A549 (cell line): ENCODE measurements around the gene CABP7. TPM values are rescaled to one million over a fixed set of nuclear protein-coding genes. Genes with fewer than 3 reads are reported as not detected.

Source experiments
- ATAC-seq, 2 experiments: fragments of 200-7000 bp in 1 of 2; fragments of >200 bp in 1 of 2; cut with Nextera tagmentation in 1 of 2; cut with Tn5 transposase in 1 of 2; 3 replicates each; pipeline versions ENCODE4 v1.8.0 to v1.9.1; 2018 to 2020; ENCODE audit warnings: mild to moderate bottlenecking in 1 of 2, moderate library complexity in 1 of 2
- CTCF ChIA-PET: fragments of 300-600 bp; sonication (Branson Sonifier 250); formaldehyde crosslinking; extraction: SDS; loops from one replicate; lab custom pipeline; 2021; ENCODE audit warnings: antibody characterized with exemption, inconsistent platforms; lab: Yijun Ruan, JAX
- POLR2A ChIA-PET: fragments of 350-600 bp; formaldehyde crosslinking; extraction: SDS; loops from one replicate; lab custom pipeline; 2021; ENCODE audit warnings: antibody characterized with exemption, inconsistent platforms; lab: Yijun Ruan, JAX
- DNase-seq, 2 experiments: peaks; one replicate each; pipeline versions ENCODE4 v3.0.0 to v3.0.0-alpha.2; 2011 to 2016; ENCODE audit warnings: low read depth in 1 of 2, low spot score in 1 of 2
- FAIRE-seq: peaks from 2 replicates; lab custom pipeline; 2011; peaks lifted over from hg19 to GRCh38; lab: Jason Lieb, UNC
- H3K27ac ChIP-seq, 2 experiments: fragments of >200 bp; sonication (Bioruptor Twin); formaldehyde crosslinking; 3 replicates each; pipeline ENCODE4 v1.5.1; 2016 to 2017
- H3K4me1 ChIP-seq: fragments of >200 bp; sonication (Bioruptor Twin); formaldehyde crosslinking; 3 replicates; pipeline ENCODE4 v1.6.1; 2016
- H3K4me2 ChIP-seq: fragments of >200 bp; sonication (Bioruptor Twin); formaldehyde crosslinking; 3 replicates; pipeline ENCODE4 v1.6.1; 2016
- H3K4me3 ChIP-seq: fragments of >200 bp; sonication (Bioruptor Twin); formaldehyde crosslinking; 3 replicates; pipeline ENCODE4 v1.5.1; 2016
- H3K9me3 ChIP-seq: fragments of >200 bp; sonication (Bioruptor Twin); formaldehyde crosslinking; 3 replicates; pipeline ENCODE4 v1.6.1; 2016
- CTCF ChIP-seq: fragments of >200 bp; sonication (Bioruptor Twin); formaldehyde crosslinking; IDR thresholded peaks from 3 replicates; pipeline ENCODE4 v1.5.1; 2016
- FOSL2 ChIP-seq, 2 experiments: fragments of 450-650 bp in 1 of 2; fragments of >200 bp in 1 of 2; sonication (Bioruptor Twin) in 1 of 2; formaldehyde crosslinking; IDR thresholded peaks; 2 replicates each; pipeline versions ENCODE4 v1.5.0 to v1.6.1; 2016 to 2020; ENCODE audit warnings: mild to moderate bottlenecking in 1 of 2, moderate library complexity in 1 of 2
- HES2 ChIP-seq: fragments of >200 bp; sonication (Bioruptor Twin); formaldehyde crosslinking; IDR thresholded peaks from 2 replicates; pipeline ENCODE4 v1.6.1; 2016
- HEYL ChIP-seq: fragments of 250-450 bp; sonication (Bioruptor Pico); IDR thresholded peaks from 2 replicates; pipeline ENCODE4 v1.8.0; 2021; ENCODE audit warnings: mild to moderate bottlenecking, moderate library complexity
- JUN ChIP-seq, 2 experiments: fragments of >200 bp; sonication (Bioruptor Twin); formaldehyde crosslinking; IDR thresholded peaks; 2 replicates in 1 of 2; 3 replicates in 1 of 2; pipeline ENCODE4 v1.6.1; 2016 to 2017
- POLR2A ChIP-seq: IDR thresholded peaks from 2 replicates; pipeline ENCODE4 v1.6.1; 2012; ENCODE audit warnings: mild to moderate bottlenecking, low read length
- REST ChIP-seq: fragments of 200-600 bp; sonication (generic); IDR thresholded peaks from 2 replicates; pipeline ENCODE4 v1.6.1; 2016; ENCODE audit warnings: antibody characterized with exemption, mild to moderate bottlenecking, moderate library complexity
- ZFP36 ChIP-seq: fragments of 450-650 bp; IDR thresholded peaks from 2 replicates; pipeline ENCODE4 v1.6.1; 2014; ENCODE audit warnings: borderline replicate concordance; ENCODE audit not compliant: partially characterized antibody
- WGBS: methylation state at CpG from one replicate; pipeline ENCODE4 v1.1.6; 2017; ENCODE audit errors: missing lambda C conversion rate; 5-methylcytosine and 5-hydroxymethylcytosine counted together
- polyA plus RNA-seq, 4 experiments: library from polyadenylated mRNA; depleted of rRNA in 3 of 4; stranded (reverse); fragments of >200 nt; fragmentation: RNase III in 1 of 4; extraction: RNeasy Plus Mini Kit Qiagen cat#74134 plus additional on column Dnase treatment in 1 of 4; gene quantifications; 2 replicates in 3 of 4; 3 replicates in 1 of 4; pipeline ENCODE4 v1.2.3, GENCODE V29; 2011 to 2017
- TF ChIP-seq, protein P1 (sequence below): fragments of 450-650 bp; IDR thresholded peaks from 2 replicates; pipeline ENCODE4 v1.6.1; 2014; ENCODE audit warnings: antibody characterized with exemption

CABP7 gene
- polyA plus RNA-seq, 2 of the 4 experiments (the other 2 are of a cell fraction) = 0.05 to 0.15 TPM

- no peak for TF ChIP-seq REST
- TF ChIP-seq ZFP36 = no peak
- TF ChIP-seq, protein P1, sequence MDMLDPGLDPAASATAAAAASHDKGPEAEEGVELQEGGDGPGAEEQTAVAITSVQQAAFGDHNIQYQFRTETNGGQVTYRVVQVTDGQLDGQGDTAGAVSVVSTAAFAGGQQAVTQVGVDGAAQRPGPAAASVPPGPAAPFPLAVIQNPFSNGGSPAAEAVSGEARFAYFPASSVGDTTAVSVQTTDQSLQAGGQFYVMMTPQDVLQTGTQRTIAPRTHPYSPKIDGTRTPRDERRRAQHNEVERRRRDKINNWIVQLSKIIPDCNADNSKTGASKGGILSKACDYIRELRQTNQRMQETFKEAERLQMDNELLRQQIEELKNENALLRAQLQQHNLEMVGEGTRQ = no peak
- no peak for TF ChIP-seq CTCF
- TF ChIP-seq HEYL (CRISPR knock-in tag) = no peak
- TF ChIP-seq HES2 = no peak
- peaks cover 22% of the 10 kb centered on the region; the same call in 2 of the 3 replicates for H3K4me1 ChIP-seq
- ATAC-seq (peak; percentile 11 to 12; a peak in 4 of 6 replicates), DNase-seq (no peak), FAIRE-seq (no peak)
- WGBS = 66% methylated on average over 13 of the region's 15 CpGs
- CTCF ChIA-PET = interaction anchor here (1.0 to 1.2 kb wide), 2 partner anchors 130 to 239 kb away, joined by 3 read pairs; no protein-coding TSS in a partner anchor
- H3K9me3 ChIP-seq = no peaks in the 10 kb centered on the region
- peak overlapping the region; percentile 95 to 98 for H3K27ac ChIP-seq
- H3K4me3 ChIP-seq = peak overlapping the region; percentile 96
- H3K4me2 ChIP-seq = peak overlapping the region; percentile 98
- POLR2A ChIA-PET = interaction anchor here (0.7 to 2.5 kb wide), 6 partner anchors 10 to 117 kb away, joined by 3 to 6 read pairs (median 4); partner anchors contain the start of gene ASCC2
Observed at GRCh38 chr22:29765905-29766631, 46.3 kb downstream of the CABP7 start.

DNA sequence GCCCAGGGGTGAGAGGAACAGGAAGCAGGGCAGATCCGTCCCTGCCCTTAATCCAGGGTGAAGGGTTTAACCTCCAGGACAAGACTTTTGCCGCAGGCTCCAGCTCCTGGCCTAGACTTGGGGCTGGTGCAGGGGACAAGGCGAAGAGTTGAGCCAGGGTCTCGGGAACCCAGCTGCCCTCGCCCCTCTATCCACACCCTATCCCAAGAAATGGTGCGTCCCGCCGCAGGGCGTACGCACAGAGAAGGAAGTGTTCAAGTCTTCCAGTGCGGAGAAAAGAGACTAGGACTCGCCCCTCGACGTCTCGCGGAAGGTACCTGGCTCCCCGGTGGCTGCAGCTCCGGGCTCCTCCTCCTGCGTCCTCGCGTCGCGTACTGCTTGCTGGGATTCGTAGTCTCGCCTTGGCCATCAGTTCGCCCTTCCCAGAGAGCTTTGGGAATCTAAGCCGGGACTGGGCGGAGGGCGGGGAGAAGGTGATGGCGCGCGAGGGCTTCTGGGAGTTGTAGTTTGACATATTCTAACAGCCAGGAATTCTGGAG, 46.9 kb downstream of the CABP7 start, which contains the start of gene ZMAT5:
Gene ZMAT5, minus strand, starts transcription at position 376 of the 539 bp plus-strand sequence. CDS start 18,463 bp downstream, outside the sequence.
- CTCF ChIA-PET = interaction anchor here (1.0 to 1.2 kb wide), 2 partner anchors 131 to 238 kb away, joined by 3 read pairs; no protein-coding TSS in a partner anchor
- Histone ChIP-seq H3K9me3 (no peaks in the 10 kb centered on the region), H3K4me2 (peak within 1 kb of the TSS; percentile 98)
- TF ChIP-seq FOSL2 (IDR thresholded peaks at IDR 0.05) = no peak
- no peak for TF ChIP-seq FOSL2 (CRISPR knock-in tag; IDR thresholded peaks at IDR 0.05)
- peak; percentile 79 for TF ChIP-seq POLR2A
- peak in 1 of 2 experiments; percentile 26; a peak in 1 of 5 replicates for TF ChIP-seq JUN (IDR thresholded peaks at IDR 0.05)
- TF ChIP-seq, all 56 proteins: peak for 2
- ATAC-seq = peak; percentile 99 to 100
- under 1% methylated on average over 18 of the region's 32 CpGs for WGBS
- POLR2A ChIA-PET = interaction anchor here (0.7 to 2.5 kb wide), 6 partner anchors 9 to 117 kb away, joined by 3 to 6 read pairs (median 4); partner anchors contain the start of gene ASCC2
- FAIRE-seq = peak; percentile 23
- Histone ChIP-seq H3K4me3 (peak within 1 kb of the TSS; percentile 96), H3K4me1 (peaks cover 22% of the 10 kb centered on the region; the same call in 2 of the 3 replicates), H3K27ac (peak within 1 kb of the TSS; percentile 95 to 98)
- peak; percentile 94 to 97 for DNase-seq
